OCI-LY7 (cell line): ENCODE measurements around the gene THAP3. TPM values are rescaled to one million over a fixed set of nuclear protein-coding genes. Genes with fewer than 3 reads are reported as not detected.
"Not testable (repeated sequence)": the region's sequence is repeated elsewhere in the genome, so short reads cannot be mapped to it uniquely, and the experiment has no call there.

Experiments used
- BruUV-seq: library from RNA; stranded (reverse); fragments of 400-500 nt; replicated peaks from 2 replicates; lab custom pipeline; 2021; lab: Mats Ljungman, UMichigan
- CTCF ChIA-PET: fragments of 300-600 bp; sonication (Branson Sonifier 250); formaldehyde crosslinking; loops from one replicate; lab custom pipeline; 2022; ENCODE audit warnings: antibody characterized with exemption; ENCODE audit not compliant: unreplicated experiment; lab: Charles Lee
- POLR2A ChIA-PET: fragments of 300-600 bp; sonication (Branson Sonifier 250); formaldehyde crosslinking; loops from one replicate; lab custom pipeline; 2022; ENCODE audit warnings: antibody characterized with exemption; lab: Charles Lee
- DNase-seq: peaks from one replicate; pipeline ENCODE4 v3.0.0-alpha.2; 2015; ENCODE audit warnings: low spot score
- H2AFZ ChIP-seq: fragments of 200-600 bp; sonication (generic), shearing (Covaris generic); 2 replicates; pipeline ENCODE4 v1.6.1; 2014; ENCODE audit warnings: mild to moderate bottlenecking, antibody characterized with exemption, low read length, moderate library complexity
- H3K27ac ChIP-seq: fragments of 200-600 bp; sonication (generic); 2 replicates; pipeline ENCODE4 v1.5.1; 2014; ENCODE audit warnings: mixed run types, low read depth, mild to moderate bottlenecking, moderate library complexity, low read length, inconsistent platforms; ENCODE audit not compliant: poor library complexity, severe bottlenecking
- H3K36me3 ChIP-seq: fragments of 200-600 bp; sonication (generic); 2 replicates; pipeline ENCODE4 v1.6.1; 2014; ENCODE audit warnings: mild to moderate bottlenecking, antibody characterized with exemption, low read length, moderate library complexity, mixed read lengths; ENCODE audit not compliant: insufficient read depth
- H3K4me1 ChIP-seq: fragments of 200-600 bp; sonication (generic); 2 replicates; pipeline ENCODE4 v1.5.1; 2014; ENCODE audit warnings: mild to moderate bottlenecking, low read length; ENCODE audit not compliant: insufficient read depth, poor library complexity, severe bottlenecking
- H3K4me2 ChIP-seq: fragments of 200-600 bp; sonication (generic); 2 replicates; pipeline ENCODE4 v1.6.1; 2014; ENCODE audit warnings: mild to moderate bottlenecking, low read length
- H3K4me3 ChIP-seq: fragments of 200-600 bp; sonication (generic); 2 replicates; pipeline ENCODE4 v1.5.1; 2014; ENCODE audit warnings: mild to moderate bottlenecking, low read depth, low read length; ENCODE audit not compliant: poor library complexity, severe bottlenecking
- H3K79me2 ChIP-seq: fragments of 200-600 bp; sonication (generic); 2 replicates; pipeline ENCODE4 v1.6.1; 2016; ENCODE audit warnings: low read depth, mild to moderate bottlenecking, low read length, moderate library complexity, mixed read lengths; ENCODE audit not compliant: insufficient read depth
- H3K9me2 ChIP-seq: fragments of 200-600 bp; sonication (generic); 2 replicates; pipeline ENCODE4 v1.6.1; 2016; ENCODE audit warnings: mild to moderate bottlenecking, low read length, mixed read lengths; ENCODE audit not compliant: insufficient read depth
- H3K9me3 ChIP-seq: fragments of 200-600 bp; sonication (generic); 2 replicates; pipeline ENCODE4 v1.6.1; 2014; ENCODE audit warnings: mild to moderate bottlenecking, mixed run types, low read length, mixed read lengths
- H4K20me1 ChIP-seq: fragments of 200-600 bp; sonication (generic); 2 replicates; pipeline ENCODE4 v1.6.1; 2014; ENCODE audit warnings: mild to moderate bottlenecking, antibody characterized with exemption, low read length, moderate library complexity, mixed read lengths; ENCODE audit not compliant: insufficient read depth
- CTCF ChIP-seq: fragments of 200-600 bp; sonication (generic); conservative IDR thresholded peaks from 2 replicates; pipeline ENCODE4 v1.5.1; 2014; ENCODE audit warnings: mild to moderate bottlenecking, antibody characterized with exemption, low read length, moderate library complexity, mixed read lengths
- EZH2phosphoT487 ChIP-seq: fragments of 200-600 bp; sonication (generic); IDR thresholded peaks from 2 replicates; pipeline ENCODE4 v1.6.1; 2018; ENCODE audit warnings: low read depth, borderline replicate concordance, mild to moderate bottlenecking, mixed run types, antibody characterized with exemption, low read length, moderate library complexity, mixed read lengths
- intact Hi-C: fragments of 100-400 bp; cut with micrococcal nuclease; formaldehyde crosslinking; loops from one replicate; pipeline ENCODE4 v1.10.0; 2022; ENCODE audit not compliant: unreplicated experiment
- total RNA-seq, 2 experiments: library from RNA; depleted of rRNA in 1 of 2; stranded (reverse); fragments of >200 nt in 1 of 2; shearing (Covaris generic) in 1 of 2; gene quantifications; 2 replicates each; pipeline ENCODE4 v1.2.3, GENCODE V29; 2014 to 2022

THAP3 gene
- total RNA-seq, 2 experiments from 2014 or later = 17.2 to 22.4 TPM

- no peak for DNase-seq
- Histone ChIP-seq H3K4me3 (no peak overlapping the region), H3K9me2 (no peaks in the 10 kb centered on the region), H3K79me2 (no peaks in the 10 kb centered on the region), H3K36me3 (peaks cover 93% of the 10 kb centered on the region), H4K20me1 (no peaks in the 10 kb centered on the region), H3K9me3 (no peaks in the 10 kb centered on the region), H3K27ac (no peak overlapping the region), H3K4me1 (no peaks in the 10 kb centered on the region), H3K4me2 (no peak overlapping the region), H2AFZ (no peak overlapping the region)
- no TSS peak for BruUV-seq
- ChIA-PET POLR2A (no interaction called here), CTCF (no interaction called here)
- intact Hi-C loops = no loop called here
- TF ChIP-seq EZH2phosphoT487 = no peak
- no peak for TF ChIP-seq CTCF
Measured at GRCh38 chr1:6638226-6638625, 13.6 kb downstream of the THAP3 start.

GRCh38 chr1:6640867-6641266 is 16.2 kb downstream of the THAP3 start:
- BruUV-seq, intact Hi-C loops, POLR2A ChIA-PET, H3K4me3 ChIP-seq, H3K9me2 ChIP-seq, DNase-seq, H3K79me2 ChIP-seq, H3K9me3 ChIP-seq, H3K4me1 ChIP-seq, H3K4me2 ChIP-seq, CTCF ChIA-PET, H4K20me1 ChIP-seq, H2AFZ ChIP-seq, H3K27ac ChIP-seq: not testable (repeated sequence)
- peaks cover 92% of the 10 kb centered on the region for H3K36me3 ChIP-seq

GRCh38 chr1:6645018-6645417 is 20.4 kb downstream of the THAP3 start:
- Histone ChIP-seq H2AFZ (no peak overlapping the region), H3K9me2 (no peaks in the 10 kb centered on the region), H3K36me3 (peaks cover 63% of the 10 kb centered on the region), H3K4me3 (no peak overlapping the region), H3K79me2 (no peaks in the 10 kb centered on the region), H3K27ac (no peak overlapping the region), H3K9me3 (no peaks in the 10 kb centered on the region), H3K4me1 (no peaks in the 10 kb centered on the region), H4K20me1 (no peaks in the 10 kb centered on the region), H3K4me2 (no peak overlapping the region)
- ChIA-PET CTCF (no interaction called here), POLR2A (interaction anchor here (0.5 kb wide), 1 partner anchor 260 kb away, joined by 3 read pairs; no protein-coding TSS in a partner anchor)
- no peak for TF ChIP-seq EZH2phosphoT487
- no peak for TF ChIP-seq CTCF
- intact Hi-C loops = no loop called here
- BruUV-seq = no TSS peak
- DNase-seq = no peak
